Activated gamma-delta T cell (primary cell): ENCODE measurements around the gene PATZ1.
"Not testable (repeated sequence)": the region's sequence is repeated elsewhere in the genome, so short reads cannot be mapped to it uniquely, and the experiment has no call there.

ENCODE experiments used
- DNase-seq: peaks from one replicate; lab custom pipeline; 2025; lab: John Stamatoyannopoulos, UW
- total RNA-seq, 2 donors: gene quantifications; one replicate each; lab custom pipeline; 2026; lab: John Stamatoyannopoulos, UW

Gene PATZ1
- 49.7 to 78.9 reads per million in 2 donors for total RNA-seq

- no peak for DNase-seq
Measured at GRCh38 chr22:31346255-31346732, at the start of gene PATZ1. Gene PATZ1, minus strand, starts transcription at chr22:31346346. Its CDS starts 744 bp downstream, at chr22:31345602.

- DNase-seq: no peak
Measured at GRCh38 chr22:31394326-31394725, 48.2 kb upstream of the PATZ1 start.

- DNase-seq: no peak
Measured at GRCh38 chr22:31393893-31394292, 47.7 kb upstream of the PATZ1 start.

- DNase-seq: not testable (repeated sequence)
Measured at GRCh38 chr22:31378651-31379050, 32.5 kb upstream of the PATZ1 start.

GRCh38 chr22:31378123-31378522 lies 32.0 kb upstream of the PATZ1 start:
- no peak for DNase-seq

- DNase-seq: no peak
Measured at GRCh38 chr22:31377612-31378011, 31.5 kb upstream of the PATZ1 start.

- no peak for DNase-seq
Measured at GRCh38 chr22:31367426-31367825, 21.3 kb upstream of the PATZ1 start.

GRCh38 chr22:31363885-31364465 lies 17.8 kb upstream of the PATZ1 start:
- DNase-seq: no peak

GRCh38 chr22:31361743-31362142 lies 15.6 kb upstream of the PATZ1 start:
- no peak for DNase-seq

GRCh38 chr22:31360029-31360428 lies 13.9 kb upstream of the PATZ1 start:
- no peak for DNase-seq

- no peak for DNase-seq
Measured at GRCh38 chr22:31354515-31354914, 8.4 kb upstream of the PATZ1 start.

- no peak for DNase-seq
Measured at GRCh38 chr22:31350410-31350863, 4.3 kb upstream of the PATZ1 start.

GRCh38 chr22:31349960-31350359 lies 3.8 kb upstream of the PATZ1 start:
- no peak for DNase-seq

- DNase-seq: no peak
Measured at GRCh38 chr22:31348766-31349165, 2.6 kb upstream of the PATZ1 start.

GRCh38 chr22:31348009-31348337 lies 1.8 kb upstream of the PATZ1 start:
- not testable (repeated sequence) for DNase-seq

GRCh38 chr22:31347251-31348008 lies 1.3 kb upstream of the PATZ1 start:
- peak; percentile 27 for DNase-seq

GRCh38 chr22:31346733-31347250 lies 646 bp upstream of the PATZ1 start:
- no peak for DNase-seq

GRCh38 chr22:31345331-31346254 lies 553 bp downstream of the PATZ1 start:
- DNase-seq: peak; percentile 85

- no peak for DNase-seq
Measured at GRCh38 chr22:31344578-31345330, 1.4 kb downstream of the PATZ1 start.

- no peak for DNase-seq
Measured at GRCh38 chr22:31344256-31344577, 1.9 kb downstream of the PATZ1 start.
